ENCODE data around the gene GPNMB. TPM values are rescaled to one million over a fixed set of nuclear protein-coding genes. Genes with fewer than 3 reads are reported as not detected.

GPNMB gene
- total RNA-seq, 2 experiments from 2014 or later = 0.43 TPM; not detected in 1

GRCh38 chr7:23276947-23277346 is 30.4 kb downstream of the GPNMB start:
- no peaks in the 10 kb centered on the region for H3K9me3 Mint-ChIP-seq

GRCh38 chr7:23277359-23277989 is 30.9 kb downstream of the GPNMB start:
- CTCF ChIA-PET = interaction anchor here (0.6 to 9.3 kb wide), 17 partner anchors 9 to 270 kb away, joined by 3 to 129 read pairs (median 3); partner anchors contain the start of gene IGF2BP3
- intact Hi-C loops (cut with micrococcal nuclease) = loop anchor here (1.0 to 2.0 kb wide), 3 partner anchors 69 to 268 kb away; no protein-coding TSS in a partner anchor
- DNase-seq = no peak
- Mint-ChIP-seq H3K9me3 (no peaks in the 10 kb centered on the region), H3K27ac (no peak overlapping the region), H3K36me3 (no peaks in the 10 kb centered on the region), H3K4me1 (ENCODE audit: low read depth) (peaks cover 9% of the 10 kb centered on the region), H3K4me3 (no peak overlapping the region), H3K27me3 (no peaks in the 10 kb centered on the region)
- POLR2A ChIA-PET = interaction anchor here (1.2 kb wide), 1 partner anchor 22 kb away, joined by 6 read pairs; no protein-coding TSS in a partner anchor

More at GRCh38 chr7:23276947-23277346, 30.4 kb downstream of the GPNMB start:
- Mint-ChIP-seq H3K27me3 (no peaks in the 10 kb centered on the region), H3K27ac (no peak overlapping the region), H3K36me3 (no peaks in the 10 kb centered on the region), H3K4me3 (no peak overlapping the region), H3K4me1 (ENCODE audit: low read depth) (peaks cover 9% of the 10 kb centered on the region)
- intact Hi-C loops (cut with micrococcal nuclease) = loop anchor here (1.0 to 2.0 kb wide), 3 partner anchors 70 to 268 kb away; no protein-coding TSS in a partner anchor
- ChIA-PET POLR2A (no interaction called here), CTCF (interaction anchor here (0.6 to 9.3 kb wide), 14 partner anchors 9 to 1298 kb away, joined by 3 to 129 read pairs (median 4); partner anchors contain the start of gene IGF2BP3)
- DNase-seq = no peak

GRCh38 chr7:23279819-23280525 is 33.4 kb downstream of the GPNMB start:
- H3K36me3 Mint-ChIP-seq = no peaks in the 10 kb centered on the region
- intact Hi-C loops (cut with micrococcal nuclease) = no loop called here
- no peaks in the 10 kb centered on the region for H3K4me1 Mint-ChIP-seq (ENCODE audit: low read depth)
- H3K27me3 Mint-ChIP-seq = no peaks in the 10 kb centered on the region
- H3K9me3 Mint-ChIP-seq = no peaks in the 10 kb centered on the region
- H3K27ac Mint-ChIP-seq = no peak overlapping the region
- CTCF ChIA-PET = interaction anchor here (1.3 to 3.0 kb wide), 3 partner anchors 78 to 241 kb away, joined by 3 to 8 read pairs (median 4); no protein-coding TSS in a partner anchor
- no peak for DNase-seq
- no peak overlapping the region for H3K4me3 Mint-ChIP-seq
- POLR2A ChIA-PET = no interaction called here

GRCh38 chr7:23283086-23283485 is 36.5 kb downstream of the GPNMB start:
- intact Hi-C loops (cut with micrococcal nuclease) = no loop called here
- ChIA-PET POLR2A (no interaction called here), CTCF (interaction anchor here (0.6 to 2.1 kb wide), 3 partner anchors 10 to 261 kb away, joined by 3 to 11 read pairs (median 3); no protein-coding TSS in a partner anchor)
- Mint-ChIP-seq H3K9me3 (no peaks in the 10 kb centered on the region), H3K36me3 (no peaks in the 10 kb centered on the region), H3K4me3 (no peak overlapping the region), H3K4me1 (ENCODE audit: low read depth) (peaks cover 6% of the 10 kb centered on the region), H3K27me3 (no peaks in the 10 kb centered on the region), H3K27ac (no peak overlapping the region)
- DNase-seq = no peak

GRCh38 chr7:23284871-23285270 is 38.3 kb downstream of the GPNMB start:
- DNase-seq = no peak
- H3K4me3 Mint-ChIP-seq = no peak overlapping the region
- CTCF ChIA-PET = interaction anchor here (2.1 kb wide), 1 partner anchor 12 kb away, joined by 11 read pairs; no protein-coding TSS in a partner anchor
- H3K27me3 Mint-ChIP-seq = no peaks in the 10 kb centered on the region
- no peaks in the 10 kb centered on the region for H3K9me3 Mint-ChIP-seq
- H3K36me3 Mint-ChIP-seq = no peaks in the 10 kb centered on the region
- intact Hi-C loops (cut with micrococcal nuclease) = no loop called here
- POLR2A ChIA-PET = no interaction called here
- H3K27ac Mint-ChIP-seq = no peak overlapping the region
- H3K4me1 Mint-ChIP-seq (ENCODE audit: low read depth) = peaks cover 6% of the 10 kb centered on the region

GRCh38 chr7:23285657-23286646 is 39.4 kb downstream of the GPNMB start:
- DNase-seq = no peak
- Mint-ChIP-seq H3K27ac (no peak overlapping the region), H3K27me3 (no peaks in the 10 kb centered on the region), H3K4me1 (ENCODE audit: low read depth) (peaks cover 6% of the 10 kb centered on the region), H3K9me3 (no peaks in the 10 kb centered on the region), H3K4me3 (no peak overlapping the region), H3K36me3 (no peaks in the 10 kb centered on the region)
- intact Hi-C loops (cut with micrococcal nuclease) = no loop called here
- ChIA-PET POLR2A (no interaction called here), CTCF (interaction anchor here (1.0 kb wide), 1 partner anchor 13 kb away, joined by 4 read pairs; no protein-coding TSS in a partner anchor)

- H3K36me3 Mint-ChIP-seq = no peaks in the 10 kb centered on the region
- no peaks in the 10 kb centered on the region for H3K9me3 Mint-ChIP-seq
- intact Hi-C loops (cut with micrococcal nuclease) = no loop called here
- peak; percentile 47 for DNase-seq
- no peak overlapping the region for H3K4me3 Mint-ChIP-seq
- ChIA-PET CTCF (no interaction called here), POLR2A (no interaction called here)
- no peaks in the 10 kb centered on the region for H3K27me3 Mint-ChIP-seq
- H3K4me1 Mint-ChIP-seq (ENCODE audit: low read depth) = peaks cover 6% of the 10 kb centered on the region
- no peak overlapping the region for H3K27ac Mint-ChIP-seq
Observed at GRCh38 chr7:23287612-23288011, 41.0 kb downstream of the GPNMB start.

GRCh38 chr7:23290993-23291392 is 44.4 kb downstream of the GPNMB start:
- intact Hi-C loops (cut with micrococcal nuclease) = no loop called here
- Mint-ChIP-seq H3K4me1 (ENCODE audit: low read depth) (peaks cover 6% of the 10 kb centered on the region), H3K27me3 (peaks cover 3% of the 10 kb centered on the region), H3K36me3 (no peaks in the 10 kb centered on the region), H3K9me3 (no peaks in the 10 kb centered on the region), H3K27ac (no peak overlapping the region), H3K4me3 (no peak overlapping the region)
- ChIA-PET POLR2A (no interaction called here), CTCF (interaction anchor here (2.4 to 2.7 kb wide), 2 partner anchors 15 to 17 kb away, joined by 7 read pairs; no protein-coding TSS in a partner anchor)
- DNase-seq = no peak

GRCh38 chr7:23291957-23292560 is 45.5 kb downstream of the GPNMB start:
- DNase-seq = no peak
- POLR2A ChIA-PET = interaction anchor here (0.7 kb wide), 1 partner anchor 239 kb away, joined by 3 read pairs; no protein-coding TSS in a partner anchor
- Mint-ChIP-seq H3K9me3 (no peaks in the 10 kb centered on the region), H3K4me3 (no peak overlapping the region), H3K27ac (no peak overlapping the region), H3K27me3 (peaks cover 3% of the 10 kb centered on the region), H3K36me3 (no peaks in the 10 kb centered on the region), H3K4me1 (ENCODE audit: low read depth) (peaks cover 6% of the 10 kb centered on the region)
- intact Hi-C loops (cut with micrococcal nuclease) = no loop called here
- CTCF ChIA-PET = interaction anchor here (2.4 to 2.7 kb wide), 2 partner anchors 16 to 18 kb away, joined by 7 read pairs; no protein-coding TSS in a partner anchor

GRCh38 chr7:23292623-23293022 is 46.0 kb downstream of the GPNMB start:
- Mint-ChIP-seq H3K36me3 (no peaks in the 10 kb centered on the region), H3K4me1 (ENCODE audit: low read depth) (peaks cover 4% of the 10 kb centered on the region), H3K4me3 (no peak overlapping the region), H3K9me3 (no peaks in the 10 kb centered on the region), H3K27ac (no peak overlapping the region), H3K27me3 (peaks cover 3% of the 10 kb centered on the region)
- CTCF ChIA-PET = interaction anchor here (2.4 to 2.7 kb wide), 2 partner anchors 16 to 19 kb away, joined by 7 read pairs; no protein-coding TSS in a partner anchor
- POLR2A ChIA-PET = no interaction called here
- intact Hi-C loops (cut with micrococcal nuclease) = no loop called here
- no peak for DNase-seq

- intact Hi-C loops (cut with micrococcal nuclease) = no loop called here
- H3K36me3 Mint-ChIP-seq = no peaks in the 10 kb centered on the region
- no peak for DNase-seq
- H3K9me3 Mint-ChIP-seq = no peaks in the 10 kb centered on the region
- H3K4me3 Mint-ChIP-seq = no peak overlapping the region
- no peak overlapping the region for H3K27ac Mint-ChIP-seq
- H3K27me3 Mint-ChIP-seq = peaks cover 3% of the 10 kb centered on the region
- ChIA-PET POLR2A (no interaction called here), CTCF (interaction anchor here (2.4 kb wide), 1 partner anchor 17 kb away, joined by 7 read pairs; no protein-coding TSS in a partner anchor)
- peaks cover 4% of the 10 kb centered on the region for H3K4me1 Mint-ChIP-seq (ENCODE audit: low read depth)
Observed at GRCh38 chr7:23293500-23294073, 47.0 kb downstream of the GPNMB start.
